Measurements from ENCODE around the gene KCNJ5.

The KCNJ5 gene

DNA sequence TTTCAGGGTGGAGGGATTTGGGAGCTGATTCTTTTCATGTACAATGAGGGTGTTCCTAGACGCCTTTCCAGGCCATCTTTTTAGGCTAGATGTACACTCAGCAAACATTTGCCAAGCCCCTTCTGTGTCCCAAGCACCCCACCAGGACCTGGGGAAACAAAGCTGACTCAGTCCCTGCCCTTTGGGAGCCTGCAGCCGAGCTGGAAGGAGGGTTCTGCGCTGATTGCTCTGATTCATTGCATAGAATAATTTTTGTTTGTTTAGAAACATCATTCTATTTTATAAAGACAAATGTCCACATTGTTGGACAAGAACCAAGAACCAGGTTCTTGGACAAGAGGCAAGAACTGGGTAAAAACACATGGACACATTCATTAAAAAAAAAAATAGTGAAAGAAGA lies 34.8 kb downstream of the KCNJ5 start:
- TF ChIP-seq, protein P1, sequence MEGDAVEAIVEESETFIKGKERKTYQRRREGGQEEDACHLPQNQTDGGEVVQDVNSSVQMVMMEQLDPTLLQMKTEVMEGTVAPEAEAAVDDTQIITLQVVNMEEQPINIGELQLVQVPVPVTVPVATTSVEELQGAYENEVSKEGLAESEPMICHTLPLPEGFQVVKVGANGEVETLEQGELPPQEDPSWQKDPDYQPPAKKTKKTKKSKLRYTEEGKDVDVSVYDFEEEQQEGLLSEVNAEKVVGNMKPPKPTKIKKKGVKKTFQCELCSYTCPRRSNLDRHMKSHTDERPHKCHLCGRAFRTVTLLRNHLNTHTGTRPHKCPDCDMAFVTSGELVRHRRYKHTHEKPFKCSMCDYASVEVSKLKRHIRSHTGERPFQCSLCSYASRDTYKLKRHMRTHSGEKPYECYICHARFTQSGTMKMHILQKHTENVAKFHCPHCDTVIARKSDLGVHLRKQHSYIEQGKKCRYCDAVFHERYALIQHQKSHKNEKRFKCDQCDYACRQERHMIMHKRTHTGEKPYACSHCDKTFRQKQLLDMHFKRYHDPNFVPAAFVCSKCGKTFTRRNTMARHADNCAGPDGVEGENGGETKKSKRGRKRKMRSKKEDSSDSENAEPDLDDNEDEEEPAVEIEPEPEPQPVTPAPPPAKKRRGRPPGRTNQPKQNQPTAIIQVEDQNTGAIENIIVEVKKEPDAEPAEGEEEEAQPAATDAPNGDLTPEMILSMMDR (IDR thresholded peaks at IDR 0.05) = no peak

DNA sequence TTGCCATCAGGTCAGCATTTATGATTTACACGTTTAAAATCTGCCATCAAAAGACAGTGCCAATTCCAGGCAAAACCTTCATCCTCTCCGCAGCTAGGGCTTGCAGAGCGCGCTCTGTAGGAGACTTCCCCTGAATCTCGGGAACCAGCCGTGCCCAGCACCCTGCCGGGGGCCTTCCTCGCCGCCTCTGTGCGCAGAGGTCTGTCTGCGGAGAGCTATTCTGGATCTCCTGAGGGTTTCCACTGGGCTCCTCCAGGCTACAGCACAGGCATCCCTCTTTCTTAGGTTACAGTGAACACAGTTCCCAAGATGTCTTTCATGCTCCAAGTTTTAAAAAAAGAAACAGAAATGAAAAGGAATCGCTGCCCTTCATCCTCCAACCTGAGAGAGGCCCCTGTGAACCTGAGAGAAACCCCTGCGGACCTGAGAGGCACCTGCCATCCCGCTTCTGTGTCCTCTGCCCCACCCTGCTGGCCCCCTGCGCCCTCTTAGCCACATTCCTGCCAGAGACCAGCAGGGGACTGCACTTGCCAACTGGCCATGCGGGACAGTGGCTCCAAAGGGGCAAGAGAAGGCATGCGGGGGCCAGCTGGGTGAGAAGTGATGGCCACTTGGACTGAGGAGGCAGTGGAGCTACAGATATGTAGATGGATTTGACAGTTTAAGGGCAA lies 35.4 kb downstream of the KCNJ5 start:
- TF ChIP-seq, protein P1 (IDR thresholded peaks at IDR 0.05) = no peak

DNA sequence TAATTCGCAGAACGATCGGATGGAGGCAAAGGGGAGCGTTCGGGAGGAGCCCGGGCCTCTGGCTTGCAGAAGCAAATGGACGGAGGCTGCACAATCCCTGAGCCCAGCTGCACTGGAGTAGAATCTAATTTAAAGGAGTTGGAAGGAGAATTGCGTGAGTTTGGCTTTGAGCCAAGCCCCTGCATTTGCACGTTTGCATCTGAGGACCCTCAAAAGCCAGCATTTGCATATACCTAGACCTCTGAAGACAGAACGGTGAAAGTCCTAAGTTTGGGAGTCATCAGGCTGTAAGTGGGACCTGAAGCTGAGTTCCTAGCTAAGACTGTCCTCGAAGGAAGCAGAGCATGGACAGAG lies 35.9 kb downstream of the KCNJ5 start:
- TF ChIP-seq, protein P1 (IDR thresholded peaks at IDR 0.05) = no peak

DNA sequence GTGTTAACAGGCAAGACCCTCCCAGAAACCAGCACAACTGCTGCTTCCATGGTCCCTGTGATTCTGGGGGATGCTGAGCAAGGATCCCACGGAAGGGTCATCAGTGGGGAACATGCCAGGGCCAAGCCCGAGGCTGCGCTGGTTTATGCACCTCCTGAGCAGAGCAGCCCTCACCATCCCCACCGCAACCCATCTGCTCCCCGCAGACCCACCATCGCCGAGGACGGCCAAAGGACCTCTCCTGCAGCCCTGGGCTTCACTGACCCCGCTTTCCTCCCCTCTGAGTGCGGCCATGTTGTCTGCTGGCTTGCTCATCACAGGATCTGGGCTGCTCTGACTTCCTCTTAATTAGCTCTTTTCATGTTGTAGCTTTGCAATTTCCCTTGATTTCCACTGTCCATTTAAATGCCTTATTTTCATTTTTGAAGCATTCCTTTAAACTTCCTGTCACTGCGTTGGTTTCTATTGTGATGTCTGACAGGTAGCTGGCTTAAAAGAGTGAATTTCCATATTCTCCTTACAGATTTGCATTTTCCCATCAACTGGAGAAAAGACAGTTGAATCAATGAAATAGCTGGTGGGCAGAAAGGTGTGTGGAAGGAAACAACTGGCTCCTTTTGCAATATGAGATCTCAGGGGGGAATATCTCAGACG lies 36.7 kb downstream of the KCNJ5 start:
- TF ChIP-seq, protein P1 (IDR thresholded peaks at IDR 0.05) = no peak

GRCh38 chr11:128928400-128928799 lies 37.2 kb downstream of the KCNJ5 start:
- TF ChIP-seq, protein P1 (IDR thresholded peaks at IDR 0.05) = no peak

DNA sequence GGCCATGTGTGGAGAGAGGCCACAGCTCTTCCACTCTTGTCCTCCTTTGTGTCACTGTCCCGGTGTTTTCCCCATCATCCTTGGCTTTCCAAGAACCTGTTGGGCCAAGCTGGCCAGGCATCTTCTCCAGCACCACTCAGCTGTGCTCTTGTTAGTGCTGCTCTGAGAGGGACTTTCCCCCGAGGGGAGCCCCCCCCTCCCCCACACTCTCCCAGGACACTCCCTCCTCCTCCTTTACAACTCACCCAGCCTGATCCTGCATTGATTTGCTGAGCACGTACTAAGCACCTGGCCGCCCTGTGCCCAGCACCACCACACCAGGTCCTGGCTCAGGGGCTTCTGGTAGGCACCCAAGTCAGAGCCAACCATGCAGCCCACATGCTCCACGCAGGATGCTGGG lies 38.3 kb downstream of the KCNJ5 start:
- TF ChIP-seq, protein P1 (IDR thresholded peaks at IDR 0.05) = no peak

GRCh38 chr11:128929991-128930390 lies 38.8 kb downstream of the KCNJ5 start:
- TF ChIP-seq, protein P1 (IDR thresholded peaks at IDR 0.05) = no peak
